ENCODE measurements around the gene TEK. TPM values are rescaled to one million over a fixed set of nuclear protein-coding genes. Genes with fewer than 3 reads are reported as not detected.
"Not testable (repeated sequence)": the region's sequence is repeated elsewhere in the genome, so short reads cannot be mapped to it uniquely, and the experiment has no call there.

The TEK gene
- under 1 TPM in 1 of 3 donors, not detected in 2; 0.05 TPM for total RNA-seq

GRCh38 chr9:27108981-27109541 lies at the start of gene TEK:
Gene TEK (plus strand): TSS chr9:27109225. CDS start chr9:27109591, 366 bp downstream.
- Mint-ChIP-seq H3K36me3 (ENCODE audit: insufficient read depth) (no peaks in the 10 kb centered on the region), H3K9me3 (no peaks in the 10 kb centered on the region), H3K4me3 (no peak within 1 kb of the TSS), H3K27me3 (ENCODE audit: low read depth) (no peaks in the 10 kb centered on the region), H3K4me1 (ENCODE audit: low read depth) (no peaks in the 10 kb centered on the region)
- ATAC-seq: no peak
- no peak for DNase-seq

GRCh38 chr9:27059412-27059811 lies 49.6 kb upstream of the TEK start:
- Mint-ChIP-seq H3K4me3 (no peak overlapping the region), H3K4me1 (ENCODE audit: low read depth) (no peaks in the 10 kb centered on the region), H3K27me3 (ENCODE audit: low read depth) (no peaks in the 10 kb centered on the region), H3K36me3 (ENCODE audit: insufficient read depth) (peaks cover 16% of the 10 kb centered on the region), H3K9me3 (no peaks in the 10 kb centered on the region)
- ATAC-seq (no peak), DNase-seq (no peak)

GRCh38 chr9:27059907-27060306 lies 49.1 kb upstream of the TEK start:
- H3K4me3 Mint-ChIP-seq: no peak overlapping the region
- H3K9me3 Mint-ChIP-seq: no peaks in the 10 kb centered on the region
- DNase-seq (no peak), ATAC-seq (no peak)
- no peaks in the 10 kb centered on the region for H3K4me1 Mint-ChIP-seq (ENCODE audit: low read depth)
- H3K36me3 Mint-ChIP-seq (ENCODE audit: insufficient read depth): peaks cover 16% of the 10 kb centered on the region
- H3K27me3 Mint-ChIP-seq (ENCODE audit: low read depth): no peaks in the 10 kb centered on the region

GRCh38 chr9:27065288-27065687 lies 43.7 kb upstream of the TEK start:
- no peak for ATAC-seq
- DNase-seq: no peak
- H3K36me3 Mint-ChIP-seq (ENCODE audit: insufficient read depth): peaks cover 10% of the 10 kb centered on the region
- H3K4me3 Mint-ChIP-seq: no peak overlapping the region
- H3K27me3 Mint-ChIP-seq (ENCODE audit: low read depth): no peaks in the 10 kb centered on the region
- H3K9me3 Mint-ChIP-seq: no peaks in the 10 kb centered on the region
- no peaks in the 10 kb centered on the region for H3K4me1 Mint-ChIP-seq (ENCODE audit: low read depth)

GRCh38 chr9:27073841-27074728 lies 34.9 kb upstream of the TEK start:
- Mint-ChIP-seq H3K9me3 (no peaks in the 10 kb centered on the region), H3K4me3 (no peak overlapping the region)

GRCh38 chr9:27078685-27079084 lies 30.3 kb upstream of the TEK start:
- Mint-ChIP-seq H3K36me3 (ENCODE audit: insufficient read depth) (peaks cover 13% of the 10 kb centered on the region), H3K4me3 (no peak overlapping the region), H3K9me3 (no peaks in the 10 kb centered on the region), H3K27me3 (ENCODE audit: low read depth) (no peaks in the 10 kb centered on the region), H3K4me1 (ENCODE audit: low read depth) (no peaks in the 10 kb centered on the region)
- DNase-seq (no peak), ATAC-seq (no peak)

More at GRCh38 chr9:27073841-27074728, 34.9 kb upstream of the TEK start:
- Mint-ChIP-seq H3K36me3 (ENCODE audit: insufficient read depth) (peaks cover 14% of the 10 kb centered on the region), H3K27me3 (ENCODE audit: low read depth) (no peaks in the 10 kb centered on the region), H3K4me1 (ENCODE audit: low read depth) (no peaks in the 10 kb centered on the region)
- no peak for DNase-seq
- ATAC-seq: no peak

- Mint-ChIP-seq H3K9me3 (no peaks in the 10 kb centered on the region), H3K36me3 (ENCODE audit: insufficient read depth) (no peaks in the 10 kb centered on the region), H3K4me3 (no peak overlapping the region), H3K27me3 (ENCODE audit: low read depth) (no peaks in the 10 kb centered on the region), H3K4me1 (ENCODE audit: low read depth) (no peaks in the 10 kb centered on the region)
- ATAC-seq (no peak), DNase-seq (no peak)
Observed at GRCh38 chr9:27085456-27085855, 23.6 kb upstream of the TEK start.

GRCh38 chr9:27086818-27087680 lies 22.0 kb upstream of the TEK start:
- H3K4me1 Mint-ChIP-seq (ENCODE audit: low read depth): no peaks in the 10 kb centered on the region
- H3K36me3 Mint-ChIP-seq (ENCODE audit: insufficient read depth): no peaks in the 10 kb centered on the region
- no peaks in the 10 kb centered on the region for H3K27me3 Mint-ChIP-seq (ENCODE audit: low read depth)
- H3K4me3 Mint-ChIP-seq: no peak overlapping the region
- ATAC-seq: no peak
- DNase-seq: no peak
- no peaks in the 10 kb centered on the region for H3K9me3 Mint-ChIP-seq

GRCh38 chr9:27088981-27089380 lies 20.0 kb upstream of the TEK start:
- Mint-ChIP-seq H3K36me3 (ENCODE audit: insufficient read depth) (no peaks in the 10 kb centered on the region), H3K4me3 (no peak overlapping the region), H3K9me3 (no peaks in the 10 kb centered on the region), H3K4me1 (ENCODE audit: low read depth) (no peaks in the 10 kb centered on the region), H3K27me3 (ENCODE audit: low read depth) (peaks cover 7% of the 10 kb centered on the region)
- DNase-seq: no peak
- no peak for ATAC-seq

GRCh38 chr9:27089706-27090105 lies 19.3 kb upstream of the TEK start:
- no peak for DNase-seq
- H3K36me3 Mint-ChIP-seq (ENCODE audit: insufficient read depth): no peaks in the 10 kb centered on the region
- no peaks in the 10 kb centered on the region for H3K4me1 Mint-ChIP-seq (ENCODE audit: low read depth)
- peaks cover 12% of the 10 kb centered on the region for H3K27me3 Mint-ChIP-seq (ENCODE audit: low read depth)
- no peak for ATAC-seq
- H3K9me3 Mint-ChIP-seq: no peaks in the 10 kb centered on the region
- no peak overlapping the region for H3K4me3 Mint-ChIP-seq

- Mint-ChIP-seq H3K4me1 (ENCODE audit: low read depth) (no peaks in the 10 kb centered on the region), H3K9me3 (no peaks in the 10 kb centered on the region), H3K27me3 (ENCODE audit: low read depth) (peaks cover 13% of the 10 kb centered on the region), H3K36me3 (ENCODE audit: insufficient read depth) (no peaks in the 10 kb centered on the region), H3K4me3 (no peak overlapping the region)
- DNase-seq (no peak), ATAC-seq (no peak)
Observed at GRCh38 chr9:27090231-27090630, 18.8 kb upstream of the TEK start.

- H3K4me3 Mint-ChIP-seq: no peak overlapping the region
- H3K36me3 Mint-ChIP-seq (ENCODE audit: insufficient read depth): no peaks in the 10 kb centered on the region
- H3K27me3 Mint-ChIP-seq (ENCODE audit: low read depth): peaks cover 13% of the 10 kb centered on the region
- H3K4me1 Mint-ChIP-seq (ENCODE audit: low read depth): no peaks in the 10 kb centered on the region
- no peaks in the 10 kb centered on the region for H3K9me3 Mint-ChIP-seq
- DNase-seq: no peak
- no peak for ATAC-seq
Observed at GRCh38 chr9:27090711-27091110, 18.3 kb upstream of the TEK start.

GRCh38 chr9:27092496-27092895 lies 16.5 kb upstream of the TEK start:
- H3K36me3 Mint-ChIP-seq (ENCODE audit: insufficient read depth); H3K4me3 Mint-ChIP-seq; ATAC-seq; H3K4me1 Mint-ChIP-seq (ENCODE audit: low read depth); H3K9me3 Mint-ChIP-seq; DNase-seq: not testable (repeated sequence)
- H3K27me3 Mint-ChIP-seq (ENCODE audit: low read depth): peaks cover 13% of the 10 kb centered on the region

GRCh38 chr9:27093384-27094067 lies 15.5 kb upstream of the TEK start:
- not testable (repeated sequence) for H3K4me3 Mint-ChIP-seq; H3K36me3 Mint-ChIP-seq (ENCODE audit: insufficient read depth); ATAC-seq; H3K4me1 Mint-ChIP-seq (ENCODE audit: low read depth); DNase-seq; H3K9me3 Mint-ChIP-seq
- peaks cover 13% of the 10 kb centered on the region for H3K27me3 Mint-ChIP-seq (ENCODE audit: low read depth)

All from activated T-cell treated with anti-CD3 and anti-CD28 coated beads, Interleukin-2, amount 50 U/mL, for 4 hours (primary cell).